ENCODE measurements around the gene SEPTIN1. TPM values are rescaled to one million over a fixed set of nuclear protein-coding genes. Genes with fewer than 3 reads are reported as not detected.

The SEPTIN1 gene
- total RNA-seq, 1 experiment from 2014 or later, result 1.4 TPM

- no peak overlapping the region for H3K56ac ChIP-seq (ENCODE audit: insufficient read length, low read depth, low read length)
- no peaks in the 10 kb centered on the region for H3K4me1 ChIP-seq (ENCODE audit: insufficient read depth, low read length)
- no peaks in the 10 kb centered on the region for H3K27me3 ChIP-seq (ENCODE audit: insufficient read depth, low read length)
- no peak overlapping the region for H2BK5ac ChIP-seq (ENCODE audit: insufficient read length, low read length)
- no CpG with 5 or more reads among the region's 15 CpGs for WGBS (ENCODE audit: extremely low coverage, insufficient read length, low lambda C conversion rate)
- Mint-ChIP-seq H3K9me3 (no peaks in the 10 kb centered on the region), H3K27ac (peak overlapping the region in 2 of 3 experiments; percentile 55 to 62; a peak in 2 of 7 replicates), H3K4me3 (peak overlapping the region; percentile 8 to 87; a peak in 3 of 5 replicates), H3K36me3 (ENCODE audit: insufficient read depth in 1 of 3, low read depth in 3 of 3) (peaks cover 25 to 33% (median 28%) of the 10 kb centered on the region in 3 experiments; a peak in 6 of 7 replicates), H3K4me1 (peaks cover 12 to 19% of the 10 kb centered on the region in 2 experiments), H3K27me3 (ENCODE audit: low read depth) (peaks cover 2% of the 10 kb centered on the region; the same call in 1 of the 2 replicates)
- no peak overlapping the region for H4K5ac ChIP-seq (ENCODE audit: insufficient read length, low read depth, low read length)
- peak; percentile 92 for DNase-seq
- no peak overlapping the region for H3K4ac ChIP-seq (ENCODE audit: low read depth, low read length)
- TF ChIP-seq CTCF (conservative IDR thresholded peaks at IDR 0.05), result peak; percentile 95
- no peak overlapping the region for H2BK20ac ChIP-seq (ENCODE audit: low read depth, low read length, poor library complexity, severe bottlenecking)
- H3K9ac ChIP-seq (ENCODE audit: extremely low read depth, insufficient read length, low read length), result no peak overlapping the region
- no peak overlapping the region for H3K18ac ChIP-seq (ENCODE audit: insufficient read length, low read depth, low read length)
- H4K91ac ChIP-seq (ENCODE audit: insufficient read length, low read depth, low read length), result no peak overlapping the region
- no peak overlapping the region for H2AK5ac ChIP-seq (ENCODE audit: insufficient read length, low read length)
- H3K23ac ChIP-seq (ENCODE audit: insufficient read length, low read depth, low read length), result no peak overlapping the region
- no peak overlapping the region for H3K4me2 ChIP-seq (ENCODE audit: insufficient read depth, insufficient read length, low read length)
- H3T11ph ChIP-seq (ENCODE audit: low read length), result no peak overlapping the region
- H2BK120ac ChIP-seq (ENCODE audit: low read depth, low read length, poor library complexity, severe bottlenecking), result no peak overlapping the region
- H4K8ac ChIP-seq (replicated peaks; ENCODE audit: insufficient read length, low read depth, low read length), result no peak overlapping the region
- no peak overlapping the region for H3K14ac ChIP-seq (ENCODE audit: insufficient read depth, low read length)
- H2BK12ac ChIP-seq (ENCODE audit: insufficient read length, low read depth, low read length), result no peak overlapping the region
- H3K79me1 ChIP-seq (ENCODE audit: insufficient read depth, low read depth, low read length, poor library complexity, severe bottlenecking), result no peaks in the 10 kb centered on the region
- no peaks in the 10 kb centered on the region for H4K20me1 ChIP-seq (ENCODE audit: control insufficient read depth, insufficient read depth, insufficient read length)
- H3K9me3 ChIP-seq (ENCODE audit: control insufficient read depth, low read depth, low read length), result no peaks in the 10 kb centered on the region
- no peak overlapping the region for H2BK15ac ChIP-seq (ENCODE audit: low read depth, low read length)
- H3K27ac ChIP-seq (ENCODE audit: insufficient read length, low read depth, low read length), result no peak overlapping the region
- H3K23me2 ChIP-seq (ENCODE audit: insufficient read length, low read depth, low read length, poor library complexity, severe bottlenecking), result peaks cover 4% of the 10 kb centered on the region
- 0 out of 2 replicates have a peak, but pooled peaks cover 1% of the 10 kb centered on the region for H3K79me2 ChIP-seq (ENCODE audit: insufficient read depth, low read length)
- no peak overlapping the region for H2AFZ ChIP-seq (ENCODE audit: low read length)
These were observed 27.0 kb upstream of the SEPTIN1 start for GRCh38 chr16:30409125-30410060.
